HG02759 (cell line): ENCODE data around the gene BACH2.
"Not testable (repeated sequence)": the region's sequence is repeated elsewhere in the genome, so short reads cannot be mapped to it uniquely, and the experiment has no call there.

Source experiments
- ATAC-seq: cut with Tn5 transposase; IDR thresholded peaks from one replicate; pipeline ENCODE4 v1.9.1; 2021; ENCODE audit warnings: mild to moderate bottlenecking, moderate library complexity; ENCODE audit not compliant: unreplicated experiment

BACH2 gene

DNA sequence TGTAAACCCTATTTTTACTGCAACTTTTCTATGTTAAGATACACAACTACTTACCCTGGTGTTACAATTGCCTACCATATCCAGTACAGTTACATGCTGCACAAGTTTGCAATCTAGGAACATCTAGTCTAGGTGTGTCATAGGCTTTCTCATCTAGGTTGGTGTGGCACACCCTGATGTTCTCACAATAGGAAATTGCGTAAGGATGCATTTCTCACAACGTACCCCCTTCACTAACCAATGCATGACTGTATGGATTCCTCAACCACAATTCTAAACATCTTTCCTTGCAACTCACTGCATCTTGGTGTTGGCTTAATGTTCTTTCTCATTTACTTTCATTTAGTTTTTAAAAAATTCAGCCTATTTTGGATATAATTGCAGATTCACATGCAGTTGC is 370.8 kb downstream of the BACH2 start:
- no peak for ATAC-seq

DNA sequence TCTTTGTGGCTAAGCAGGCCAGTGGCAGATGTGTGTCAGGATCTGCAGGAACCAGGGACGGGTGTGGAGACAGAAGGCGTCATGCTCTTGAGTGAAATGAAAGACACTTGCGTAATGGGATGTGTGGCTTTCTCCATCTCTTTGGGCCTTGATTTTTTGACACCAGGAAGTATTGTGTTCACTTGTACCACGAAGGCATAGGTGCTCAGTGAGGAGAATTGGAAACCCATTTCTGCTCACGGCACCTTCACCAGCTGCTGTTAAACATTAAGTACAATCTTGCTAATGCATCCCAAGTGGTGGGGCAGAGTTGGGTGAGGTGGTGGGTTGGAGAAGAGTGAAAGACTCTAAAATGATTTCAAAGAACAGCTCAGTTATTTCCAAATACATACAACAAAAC is 372.4 kb downstream of the BACH2 start:
- no peak for ATAC-seq

DNA sequence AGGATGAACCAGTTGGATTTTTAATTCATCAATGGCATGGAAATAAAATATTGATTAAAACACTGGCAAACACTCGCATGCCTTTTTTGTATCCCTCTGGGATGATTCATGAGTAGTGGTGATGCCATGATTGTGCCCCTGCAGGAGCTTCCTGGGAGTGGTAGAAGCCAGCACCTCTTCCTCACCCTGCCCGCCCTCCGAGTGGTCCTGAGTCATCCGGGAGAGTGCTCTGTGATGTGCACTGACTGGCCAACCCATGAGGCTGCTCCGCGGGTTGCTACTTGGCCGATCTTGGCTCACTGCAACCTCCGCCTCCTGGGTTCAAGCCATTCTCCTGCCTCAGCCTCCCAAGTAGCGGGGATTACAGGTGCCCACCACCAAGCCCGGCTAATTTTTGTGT is 375.0 kb downstream of the BACH2 start:
- ATAC-seq: no peak

DNA sequence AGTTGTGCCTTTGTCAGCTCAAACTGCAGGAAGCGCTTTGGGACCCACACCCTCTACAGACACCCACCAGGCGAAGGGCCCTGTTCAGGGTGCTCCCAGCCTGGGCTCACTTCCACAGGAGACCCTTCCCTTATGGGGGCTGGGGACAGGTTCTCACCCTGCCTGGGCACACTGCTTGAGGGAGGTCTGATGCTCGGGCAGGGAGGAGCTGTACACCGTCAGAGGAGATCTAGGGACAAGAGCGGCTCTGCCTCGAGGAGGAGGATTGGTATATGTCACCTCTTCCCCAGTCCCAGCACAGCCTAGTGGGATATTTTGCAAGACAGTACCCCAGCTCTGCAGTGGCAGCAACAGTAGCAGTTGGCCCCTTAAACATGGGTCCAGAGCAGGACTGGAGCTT is 375.4 kb downstream of the BACH2 start:
- ATAC-seq: no peak

DNA sequence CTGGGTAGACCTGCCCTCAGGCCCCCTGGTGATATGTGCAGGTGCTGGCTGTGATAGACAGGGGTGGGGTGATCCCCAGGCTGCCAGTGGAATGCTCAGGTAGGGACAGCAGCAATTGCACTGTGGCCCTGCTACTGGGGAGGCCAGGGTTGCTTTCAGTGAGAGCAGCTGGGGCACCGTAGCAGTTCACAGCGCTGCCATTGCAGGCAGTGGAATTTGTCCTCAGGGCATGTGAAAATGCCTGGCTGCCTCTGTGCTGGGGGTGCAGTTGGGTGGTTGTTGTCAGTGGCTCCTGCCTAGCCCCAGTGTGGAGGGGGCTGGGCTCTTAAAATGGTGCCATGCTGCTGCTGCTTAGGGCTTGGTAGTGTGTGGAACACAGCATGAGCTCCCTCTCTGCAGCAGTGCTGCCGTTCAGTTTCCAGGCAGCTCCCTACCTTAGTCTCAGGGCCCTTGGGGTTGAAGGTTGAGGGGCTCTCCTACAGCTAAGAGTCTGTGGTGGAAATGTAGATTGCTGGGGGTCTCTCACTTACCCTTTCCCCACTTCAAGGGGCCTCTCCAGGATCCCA is 378.8 kb downstream of the BACH2 start:
- ATAC-seq: no peak

DNA sequence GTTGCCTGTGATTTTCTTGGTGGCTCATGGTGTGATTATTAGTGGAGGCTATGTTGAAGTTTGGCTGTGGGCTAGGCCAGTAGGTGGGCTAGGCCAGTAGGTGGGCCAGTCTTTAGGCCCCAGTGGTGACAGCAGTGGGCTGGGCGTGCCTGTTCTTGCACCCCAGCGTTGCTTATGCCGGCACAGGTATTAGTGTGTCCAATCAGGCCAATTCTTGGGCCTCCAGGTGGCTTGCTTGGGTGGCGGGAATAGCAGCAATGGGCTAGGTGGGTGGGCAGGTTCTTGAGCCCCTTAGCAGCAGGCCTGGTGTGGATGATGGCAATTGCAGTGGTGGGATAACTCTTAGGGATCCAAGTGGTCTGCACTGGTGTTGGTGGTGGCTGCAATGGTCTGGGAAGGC is 379.4 kb downstream of the BACH2 start:
- no peak for ATAC-seq

DNA sequence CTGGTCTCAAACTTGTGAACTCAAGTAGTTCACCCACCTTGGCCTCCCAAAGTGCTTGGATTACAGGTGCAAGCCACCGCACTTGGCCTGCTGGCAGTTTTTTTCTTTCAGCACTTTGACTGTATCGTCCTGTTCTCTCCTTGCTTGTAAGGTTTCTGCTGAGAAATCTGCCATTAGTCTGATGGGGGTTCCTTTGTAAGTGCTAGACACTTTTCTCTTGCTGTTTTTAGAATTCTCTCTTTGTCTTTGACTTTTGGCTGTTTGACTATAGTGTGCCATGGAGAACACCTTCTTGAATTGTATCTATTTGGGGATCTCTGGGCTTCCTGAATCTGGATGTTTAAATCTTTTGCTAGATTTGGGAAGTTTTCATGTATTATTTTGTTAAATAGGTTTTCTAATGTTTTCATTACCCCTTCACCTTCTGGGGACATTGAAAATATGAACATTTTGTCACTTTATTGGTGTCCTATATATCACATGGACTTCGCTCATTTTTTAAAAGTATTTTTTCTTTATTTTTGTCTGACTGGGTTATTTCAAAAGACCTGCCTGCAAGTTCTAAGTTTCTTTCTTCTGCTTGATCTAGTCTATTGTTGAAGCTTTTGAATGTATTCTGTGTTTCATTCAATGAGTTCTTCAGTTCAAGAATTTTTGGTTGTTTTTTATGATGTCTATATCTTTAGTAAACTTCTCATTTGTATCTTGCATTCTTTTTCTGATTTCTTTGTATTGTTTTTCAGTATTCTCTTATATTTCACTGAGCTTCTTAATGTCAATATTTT is 380.3 kb downstream of the BACH2 start:
- ATAC-seq: no peak

DNA sequence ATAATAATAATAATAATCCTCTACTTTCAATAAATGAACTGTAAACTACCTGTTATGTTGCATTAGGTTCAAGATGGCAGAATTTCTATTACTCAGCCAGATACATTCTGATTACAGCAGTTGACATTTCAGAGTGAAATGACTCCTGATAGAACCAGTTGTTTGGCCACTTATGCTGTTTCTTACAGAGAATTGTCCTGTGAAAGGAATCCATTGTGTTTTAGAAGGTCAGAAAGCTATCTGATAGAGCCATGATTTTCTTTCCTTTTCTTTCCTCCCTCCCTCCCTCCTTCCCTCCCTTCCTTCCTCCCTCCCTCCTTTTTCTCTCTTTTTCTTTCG is 385.8 kb downstream of the BACH2 start:
- no peak for ATAC-seq

DNA sequence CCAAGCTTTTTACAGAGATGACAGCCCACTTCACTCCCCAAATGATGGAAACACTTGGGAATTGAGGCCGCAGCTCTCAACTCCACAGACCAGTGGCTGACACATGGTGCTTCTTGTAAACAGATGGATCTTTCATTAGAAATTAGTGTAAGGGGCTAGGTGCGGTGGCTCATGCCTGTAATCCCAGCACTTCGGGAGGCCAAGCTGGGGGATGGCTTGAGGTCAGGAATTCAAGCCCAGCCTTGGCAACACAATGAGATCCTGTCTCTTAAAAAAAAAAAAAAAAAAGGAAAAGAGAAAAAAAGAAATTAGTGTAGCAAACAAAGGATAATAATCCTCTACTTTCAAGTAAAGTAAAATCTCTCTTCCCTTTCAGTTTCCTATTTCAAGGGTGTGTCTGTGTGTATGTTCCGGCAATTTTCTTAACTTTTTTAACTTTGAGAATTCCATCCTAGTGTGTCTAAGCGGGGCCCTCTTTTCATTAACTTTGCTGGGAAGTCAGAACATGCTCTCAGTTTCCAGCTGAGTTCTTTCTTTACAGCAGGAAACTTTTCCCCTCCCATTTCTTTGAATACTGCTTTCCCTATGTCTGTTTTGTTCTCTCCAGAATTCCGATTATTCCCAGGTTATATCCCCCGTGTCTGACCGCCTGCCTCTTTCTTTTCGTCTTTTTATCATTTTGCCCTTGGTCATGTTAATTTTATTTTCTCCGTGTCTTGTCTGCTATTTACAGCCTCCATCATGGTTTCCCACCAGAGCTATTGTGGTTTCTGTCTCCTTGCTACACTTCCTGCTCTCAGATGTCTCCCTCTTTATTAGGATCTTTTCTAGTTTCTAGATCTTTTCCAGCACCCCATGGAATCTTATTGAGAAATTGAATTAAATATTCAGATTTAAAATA is 386.4 kb downstream of the BACH2 start:
- not testable (repeated sequence) for ATAC-seq

DNA sequence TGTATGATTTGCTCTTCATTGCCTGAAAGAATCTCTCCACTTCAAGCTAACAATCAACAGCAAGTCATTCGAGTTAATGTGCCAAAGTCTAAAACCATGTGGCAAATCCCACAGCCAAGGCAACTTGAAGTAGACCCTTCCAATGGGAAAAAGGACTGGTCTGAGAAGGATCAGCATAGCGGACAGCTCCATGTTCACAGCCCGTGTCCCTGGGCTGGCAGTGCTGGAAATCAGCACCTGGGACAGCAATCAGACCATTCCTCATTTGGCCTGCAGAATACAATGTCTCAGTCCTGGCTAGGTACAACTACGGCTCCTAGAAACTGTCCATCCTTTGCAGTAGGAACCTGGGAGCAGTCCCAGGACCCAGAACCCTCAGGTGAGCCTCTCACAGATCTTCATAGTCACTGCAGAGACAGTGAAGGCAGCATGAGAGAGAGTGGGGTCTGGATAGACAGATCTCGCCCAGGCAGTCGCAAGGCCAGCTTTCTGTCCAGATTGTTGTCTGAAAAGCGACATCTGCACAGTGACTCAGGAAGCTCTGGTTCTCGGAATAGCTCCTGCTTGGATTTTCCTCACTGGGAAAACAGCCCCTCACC is 401.3 kb downstream of the BACH2 start:
- ATAC-seq: no peak

DNA sequence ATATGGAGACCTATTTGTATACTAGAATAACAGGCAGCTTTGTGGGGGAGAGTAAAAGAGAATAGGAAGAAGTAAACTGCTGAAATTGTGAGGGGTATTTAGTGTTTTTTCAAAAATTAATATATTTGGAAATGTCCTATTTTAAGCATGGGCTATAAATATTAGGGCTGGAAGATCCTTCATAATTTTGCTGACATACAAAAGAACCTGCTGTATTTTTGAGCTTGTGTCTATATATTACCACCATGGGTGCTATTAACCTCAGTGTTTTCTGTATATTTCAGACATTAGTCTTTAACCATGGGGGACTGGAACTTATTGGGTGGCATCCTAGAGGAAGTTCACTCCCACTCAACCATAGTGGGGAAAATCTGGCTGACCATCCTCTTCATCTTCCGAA is 402.5 kb downstream of the BACH2 start, which contains the start of gene GJA10:
GJA10 (plus strand) TSS at position 301 of the 400 bp plus-strand sequence; CDS start at position 301, 0 bp downstream.
- ATAC-seq: no peak

DNA sequence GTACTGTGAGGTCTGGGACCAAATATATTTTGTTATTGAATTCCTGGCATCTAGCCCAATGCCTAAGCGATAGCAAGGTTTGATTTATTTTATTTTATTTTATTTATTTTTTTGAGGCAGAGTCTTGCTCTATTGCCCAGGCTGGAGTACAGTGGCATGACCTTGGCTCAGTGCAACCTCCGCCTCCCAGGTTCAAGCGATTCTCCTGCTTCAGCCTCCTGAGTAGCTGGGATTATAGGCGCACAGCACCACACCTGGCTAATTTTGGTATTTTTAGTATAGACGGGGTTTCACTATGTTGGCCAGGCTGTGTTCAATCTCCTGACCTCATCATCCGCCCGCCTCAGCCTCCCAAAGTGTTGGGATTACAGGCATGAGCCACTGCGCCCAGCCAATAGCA is 404.1 kb downstream of the BACH2 start:
- ATAC-seq: not testable (repeated sequence)

DNA sequence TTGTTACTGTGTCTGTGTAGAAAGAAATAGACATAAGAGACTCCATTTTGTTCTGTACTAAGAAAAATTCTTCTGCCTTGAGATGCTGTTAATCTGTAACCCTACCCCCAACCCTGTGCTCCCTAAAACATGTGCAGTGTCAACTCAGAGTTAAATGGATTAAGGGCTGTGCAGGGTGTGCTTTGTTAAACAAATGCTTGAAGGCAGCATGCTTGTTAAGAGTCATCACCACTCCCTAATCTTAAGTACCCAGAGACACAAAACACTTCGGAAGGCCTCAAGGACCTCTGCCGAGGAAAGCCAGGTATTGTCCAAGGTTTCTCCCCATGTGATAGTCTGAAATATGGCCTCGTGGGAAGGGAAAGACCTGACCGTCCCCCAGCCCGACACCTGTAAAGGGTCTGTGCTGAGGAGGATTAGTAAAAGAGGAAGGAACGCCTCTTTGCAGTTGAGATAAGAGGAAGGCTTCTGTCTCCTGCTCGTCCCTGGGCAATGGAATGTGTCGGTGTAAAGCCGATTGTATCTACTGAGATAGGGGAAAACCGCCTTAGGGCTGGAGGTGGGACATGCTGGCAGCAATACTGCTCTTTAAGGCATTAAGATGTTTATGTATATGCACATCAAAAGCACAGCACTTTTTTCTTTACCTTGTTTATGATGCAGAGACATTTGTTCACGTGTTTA is 405.7 kb downstream of the BACH2 start:
- not testable (repeated sequence) for ATAC-seq

DNA sequence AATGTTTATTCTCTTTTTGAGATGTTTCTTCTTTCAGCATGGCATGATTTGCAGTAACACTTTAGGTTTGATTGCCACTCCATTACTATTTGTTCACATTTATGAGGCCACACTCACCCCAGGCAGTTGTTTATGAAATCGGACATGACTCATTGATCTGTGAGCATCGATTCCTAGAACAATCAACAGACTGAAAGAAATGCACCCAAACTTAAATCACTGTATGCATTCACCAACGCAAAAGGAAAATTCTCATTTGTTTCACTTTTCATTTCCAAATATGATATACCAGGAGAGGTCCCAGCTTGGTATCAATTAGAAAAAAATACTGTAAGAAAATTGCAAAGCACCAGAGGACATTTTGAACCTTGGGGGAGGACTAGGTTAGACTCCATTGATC is 407.8 kb downstream of the BACH2 start:
- ATAC-seq: no peak

DNA sequence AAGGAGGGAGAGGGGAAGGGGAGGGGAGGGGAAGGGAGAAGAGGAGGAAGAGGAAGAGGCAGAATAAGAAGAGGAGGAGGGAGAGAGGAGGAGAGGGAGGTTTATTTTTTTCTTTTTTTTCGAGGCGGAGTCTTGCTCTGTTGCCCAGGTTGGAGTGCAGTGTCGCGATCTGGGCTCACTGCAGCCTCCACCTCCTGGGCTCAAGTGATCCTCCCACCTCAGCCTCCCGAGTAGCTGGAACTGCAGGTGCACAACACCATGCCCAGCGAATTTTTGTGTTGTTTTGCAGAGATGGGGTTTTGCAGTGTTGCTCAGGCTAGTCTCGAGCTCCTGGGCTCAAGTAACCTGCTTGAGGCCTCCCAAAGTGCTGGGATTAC is 408.5 kb downstream of the BACH2 start:
- no peak for ATAC-seq

DNA sequence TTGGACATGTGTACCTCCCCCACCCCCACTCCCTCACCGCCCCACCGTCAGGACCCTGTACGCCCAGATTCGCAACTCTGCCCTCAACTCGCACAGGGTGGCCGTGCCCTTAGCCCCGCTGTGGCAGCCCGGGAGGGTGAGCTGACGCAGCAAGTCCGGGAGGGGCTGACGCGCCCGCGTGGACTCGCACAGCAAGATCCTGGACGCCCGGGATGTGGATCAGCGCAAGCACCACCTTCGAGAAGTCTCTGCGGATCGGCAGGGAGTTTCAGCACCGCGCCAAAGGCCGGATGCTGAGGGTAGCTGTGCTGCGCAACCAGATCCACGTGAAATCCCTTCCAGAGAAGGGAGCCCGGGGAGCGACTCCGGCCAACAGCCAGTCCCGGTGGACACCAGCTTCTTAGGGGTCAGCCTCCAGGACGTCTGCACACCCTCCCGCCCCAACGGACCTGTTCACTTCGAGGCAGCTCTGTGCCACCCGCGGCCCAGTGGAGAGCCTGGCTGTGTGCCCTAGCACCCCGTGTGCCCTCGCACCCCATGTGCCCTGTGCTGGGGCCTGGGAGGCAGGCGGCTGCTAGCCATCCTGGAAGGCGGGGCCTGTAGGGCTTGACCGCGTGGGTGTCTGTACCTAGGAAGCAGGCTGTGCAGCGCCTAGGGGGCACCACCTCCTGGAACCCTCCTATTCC is 409.0 kb downstream of the BACH2 start:
- no peak for ATAC-seq

DNA sequence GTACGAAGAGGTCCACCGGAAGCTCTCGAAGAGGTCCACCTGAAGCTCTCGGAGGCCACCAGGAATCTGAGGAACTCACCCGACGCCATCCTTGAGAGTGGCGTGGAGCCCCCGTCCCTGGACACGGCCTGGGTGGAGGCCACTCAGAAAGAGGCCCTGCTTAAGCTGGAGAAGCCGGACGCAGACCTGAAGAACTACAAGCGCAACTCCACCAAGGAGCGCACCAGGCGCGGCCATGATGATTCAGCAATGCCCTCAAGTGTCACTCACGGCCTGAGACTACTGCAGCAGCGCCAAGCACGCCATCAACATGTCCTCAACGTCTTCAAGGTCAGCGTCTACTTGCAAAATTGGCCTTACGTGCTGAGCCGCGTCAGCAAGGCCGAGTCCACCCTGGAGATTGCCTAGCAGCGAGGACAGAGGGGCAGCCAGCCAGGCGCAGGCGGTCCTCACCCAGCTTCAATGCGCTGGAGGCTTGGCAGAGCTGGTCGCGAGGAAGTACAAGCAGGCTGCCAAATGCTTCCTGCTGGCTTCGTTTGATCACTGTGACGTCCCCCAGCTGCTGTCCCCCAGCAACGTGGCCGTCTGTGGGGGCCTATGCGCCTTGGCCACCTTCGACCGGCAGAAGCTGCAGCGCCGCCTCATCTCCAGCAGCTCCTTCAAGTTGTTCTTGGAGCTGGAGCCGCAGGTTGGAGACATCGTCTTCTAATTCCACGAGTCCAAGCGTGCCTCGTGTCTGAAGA is 410.1 kb downstream of the BACH2 start:
- no peak for ATAC-seq
